Caco-2 (cell line): Measurements from ENCODE around the gene AGBL3. TPM values are rescaled to one million over a fixed set of nuclear protein-coding genes. Genes with fewer than 3 reads are reported as not detected.

Experiments
- BruUV-seq: library from RNA; stranded (reverse); fragments of 400-500 nt; replicated peaks from 2 replicates; lab custom pipeline; 2021; lab: Mats Ljungman, UMichigan
- CTCF ChIA-PET: fragments of 300-600 bp; sonication (Branson Sonifier 250); formaldehyde crosslinking; loops from one replicate; lab custom pipeline; 2022; ENCODE audit warnings: antibody characterized with exemption; lab: Charles Lee
- POLR2A ChIA-PET: fragments of 300-600 bp; sonication (Branson Sonifier 250); formaldehyde crosslinking; loops from one replicate; lab custom pipeline; 2022; ENCODE audit warnings: antibody characterized with exemption; lab: Charles Lee
- DNase-seq, 2 experiments: peaks; one replicate each; pipeline versions ENCODE4 v3.0.0 to v3.0.0-alpha.2; 2020 to 2022
- H3K27me3 ChIP-seq: replicated peaks from 2 replicates; pipeline ENCODE4 v1.6.0; 2011; ENCODE audit warnings: low read length; ENCODE audit not compliant: control insufficient read depth, insufficient read depth
- H3K36me3 ChIP-seq: 2 replicates; pipeline ENCODE4 v1.5.1; 2011; ENCODE audit warnings: low read length; ENCODE audit not compliant: control insufficient read depth, insufficient read depth
- H3K4me1 ChIP-seq: fragments of 250-450 bp; sonication (Bioruptor Pico); 2 replicates; pipeline ENCODE4 v1.5.1; 2020; ENCODE audit warnings: mild to moderate bottlenecking
- H3K4me3 ChIP-seq: 2 replicates; pipeline ENCODE4 v1.5.1; 2011; ENCODE audit warnings: low read depth, mild to moderate bottlenecking, control low read depth, low read length
- H3K9me3 ChIP-seq: fragments of 250-450 bp; sonication (Bioruptor Pico); 2 replicates; pipeline ENCODE4 v1.5.1; 2020; ENCODE audit warnings: mild to moderate bottlenecking, moderate library complexity
- H3K27ac Mint-ChIP-seq: one replicate; pipeline ENCODE4 v1.8.0; 2022; ENCODE audit warnings: mixed read lengths; ENCODE audit not compliant: unreplicated experiment
- H3K27me3 Mint-ChIP-seq: one replicate; pipeline ENCODE4 v1.8.0; 2022; ENCODE audit warnings: mixed read lengths; ENCODE audit not compliant: insufficient read depth, unreplicated experiment
- H3K36me3 Mint-ChIP-seq: one replicate; pipeline ENCODE4 v1.8.0; 2022; ENCODE audit warnings: mild to moderate bottlenecking, mixed read lengths; ENCODE audit not compliant: insufficient read depth, unreplicated experiment
- H3K4me1 Mint-ChIP-seq: one replicate; pipeline ENCODE4 v1.8.0; 2022; ENCODE audit warnings: low read depth, mixed read lengths; ENCODE audit not compliant: unreplicated experiment
- H3K4me3 Mint-ChIP-seq: one replicate; pipeline ENCODE4 v1.8.0; 2022; ENCODE audit warnings: mild to moderate bottlenecking, moderate library complexity, mixed read lengths; ENCODE audit not compliant: unreplicated experiment
- H3K9me3 Mint-ChIP-seq: one replicate; pipeline ENCODE4 v1.8.0; 2022; ENCODE audit warnings: mixed read lengths; ENCODE audit not compliant: unreplicated experiment
- intact Hi-C: fragments of 100-400 bp; cut with micrococcal nuclease; formaldehyde crosslinking; loops from one replicate; pipeline ENCODE4 v1.10.0; 2022; ENCODE audit not compliant: unreplicated experiment
- total RNA-seq: library from RNA; stranded (reverse); gene quantifications from 2 replicates; pipeline ENCODE4 v1.2.3, GENCODE V29; 2022
- TF ChIP-seq, protein P1 (sequence below), 2 experiments: fragments of 200-600 bp in 1 of 2; IDR thresholded peaks; 1 replicate in 1 of 2; 2 replicates in 1 of 2; pipeline versions ENCODE4 v1.5.1 to v1.8.0; 2011 to 2022; ENCODE audit warnings: antibody characterized with exemption in 1 of 2, control low read depth in 1 of 2, inconsistent platforms in 1 of 2, low read depth in 1 of 2, low read length in 1 of 2, mild to moderate bottlenecking in 1 of 2, moderate library complexity in 1 of 2; ENCODE audit not compliant: insufficient read depth in 1 of 2, severe bottlenecking in 1 of 2, unreplicated experiment in 1 of 2

The AGBL3 gene
- total RNA-seq, 1 experiment from 2014 or later = 6.1 TPM

DNA sequence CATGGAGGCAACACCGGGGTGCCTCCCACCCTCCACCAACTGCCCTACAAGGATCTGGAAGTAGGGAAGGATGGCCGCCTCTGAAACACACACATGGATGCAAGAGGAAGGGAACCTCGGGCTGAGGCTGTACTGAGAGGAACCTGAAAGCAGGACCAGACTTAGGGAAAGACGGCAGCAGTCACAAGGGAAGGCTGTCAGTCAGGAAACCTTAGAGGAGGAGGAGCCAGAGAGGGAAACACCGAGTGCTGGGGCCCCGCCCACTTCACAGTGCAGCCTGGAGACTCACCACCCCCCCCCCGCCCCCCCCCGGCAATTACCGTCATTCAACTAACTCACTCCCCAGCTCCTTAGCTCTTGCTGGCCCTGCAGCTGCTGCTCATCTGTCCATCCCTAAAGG is 181.7 kb downstream of the AGBL3 start:
- Histone ChIP-seq H3K9me3 (no peaks in the 10 kb centered on the region), H3K4me3 (no peak overlapping the region), H3K27me3 (no peaks in the 10 kb centered on the region), H3K36me3 (peaks cover 5% of the 10 kb centered on the region), H3K4me1 (peaks cover 12% of the 10 kb centered on the region; the same call in 1 of the 2 replicates)
- Mint-ChIP-seq H3K27ac (peak overlapping the region; percentile 94), H3K9me3 (peaks cover 11% of the 10 kb centered on the region), H3K4me1 (peaks cover 24% of the 10 kb centered on the region), H3K4me3 (no peak overlapping the region), H3K27me3 (no peaks in the 10 kb centered on the region), H3K36me3 (peaks cover 78% of the 10 kb centered on the region)
- POLR2A ChIA-PET = no interaction called here
- CTCF ChIA-PET = no interaction called here
- DNase-seq = no peak
- intact Hi-C loops = no loop called here
- no TSS peak for BruUV-seq
- TF ChIP-seq, protein P1, sequence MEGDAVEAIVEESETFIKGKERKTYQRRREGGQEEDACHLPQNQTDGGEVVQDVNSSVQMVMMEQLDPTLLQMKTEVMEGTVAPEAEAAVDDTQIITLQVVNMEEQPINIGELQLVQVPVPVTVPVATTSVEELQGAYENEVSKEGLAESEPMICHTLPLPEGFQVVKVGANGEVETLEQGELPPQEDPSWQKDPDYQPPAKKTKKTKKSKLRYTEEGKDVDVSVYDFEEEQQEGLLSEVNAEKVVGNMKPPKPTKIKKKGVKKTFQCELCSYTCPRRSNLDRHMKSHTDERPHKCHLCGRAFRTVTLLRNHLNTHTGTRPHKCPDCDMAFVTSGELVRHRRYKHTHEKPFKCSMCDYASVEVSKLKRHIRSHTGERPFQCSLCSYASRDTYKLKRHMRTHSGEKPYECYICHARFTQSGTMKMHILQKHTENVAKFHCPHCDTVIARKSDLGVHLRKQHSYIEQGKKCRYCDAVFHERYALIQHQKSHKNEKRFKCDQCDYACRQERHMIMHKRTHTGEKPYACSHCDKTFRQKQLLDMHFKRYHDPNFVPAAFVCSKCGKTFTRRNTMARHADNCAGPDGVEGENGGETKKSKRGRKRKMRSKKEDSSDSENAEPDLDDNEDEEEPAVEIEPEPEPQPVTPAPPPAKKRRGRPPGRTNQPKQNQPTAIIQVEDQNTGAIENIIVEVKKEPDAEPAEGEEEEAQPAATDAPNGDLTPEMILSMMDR (IDR thresholded peaks at IDR 0.05; ENCODE audit: insufficient read depth in 1 of 2, low read depth in 1 of 2, low read length in 1 of 2, severe bottlenecking in 1 of 2, unreplicated experiment in 1 of 2) = no peak

DNA sequence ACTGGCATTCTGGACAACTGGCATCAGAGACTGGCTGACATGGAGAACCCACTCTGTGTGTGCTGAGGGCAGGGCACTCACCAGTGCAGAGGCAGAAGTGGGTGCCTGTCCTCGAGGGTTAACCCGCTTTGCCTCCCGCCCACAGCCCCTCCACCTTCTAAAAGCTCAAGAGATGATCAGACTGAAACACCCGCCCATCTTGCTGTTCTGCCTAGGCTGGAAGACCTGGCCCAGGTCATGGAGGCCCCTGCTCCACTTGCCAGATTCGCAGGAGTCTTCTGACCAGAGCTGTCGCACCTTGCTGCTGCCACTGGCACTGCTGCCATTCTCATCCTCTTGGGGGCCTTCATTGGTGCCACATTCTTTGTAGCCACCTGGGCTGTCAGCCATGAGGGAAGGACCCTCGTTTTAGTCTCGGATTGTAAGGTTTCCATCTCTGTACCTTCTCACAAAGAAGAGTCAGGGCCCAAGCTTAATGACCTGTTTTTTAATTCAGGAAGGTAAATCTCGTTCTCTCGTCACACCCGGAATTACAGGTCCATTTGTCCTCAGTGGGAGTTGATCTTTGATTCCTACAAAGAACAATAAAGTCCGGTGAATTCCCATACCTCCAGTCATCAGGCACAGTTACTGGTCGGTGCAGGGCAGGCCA is 182.3 kb downstream of the AGBL3 start:
- Histone ChIP-seq H3K4me1 (peaks cover 12% of the 10 kb centered on the region; the same call in 1 of the 2 replicates), H3K36me3 (peaks cover 5% of the 10 kb centered on the region), H3K27me3 (no peaks in the 10 kb centered on the region), H3K9me3 (no peaks in the 10 kb centered on the region), H3K4me3 (no peak overlapping the region)
- TF ChIP-seq, protein P1 (IDR thresholded peaks at IDR 0.05; ENCODE audit: insufficient read depth in 1 of 2, low read depth in 1 of 2, low read length in 1 of 2, severe bottlenecking in 1 of 2, unreplicated experiment in 1 of 2) = no peak
- POLR2A ChIA-PET = no interaction called here
- no TSS peak for BruUV-seq
- Mint-ChIP-seq H3K4me1 (peaks cover 24% of the 10 kb centered on the region), H3K27me3 (no peaks in the 10 kb centered on the region), H3K9me3 (peaks cover 11% of the 10 kb centered on the region), H3K36me3 (peaks cover 76% of the 10 kb centered on the region), H3K27ac (peak overlapping the region; percentile 94), H3K4me3 (peak overlapping the region; percentile 85)
- no peak for DNase-seq
- CTCF ChIA-PET = no interaction called here
- intact Hi-C loops = no loop called here

DNA sequence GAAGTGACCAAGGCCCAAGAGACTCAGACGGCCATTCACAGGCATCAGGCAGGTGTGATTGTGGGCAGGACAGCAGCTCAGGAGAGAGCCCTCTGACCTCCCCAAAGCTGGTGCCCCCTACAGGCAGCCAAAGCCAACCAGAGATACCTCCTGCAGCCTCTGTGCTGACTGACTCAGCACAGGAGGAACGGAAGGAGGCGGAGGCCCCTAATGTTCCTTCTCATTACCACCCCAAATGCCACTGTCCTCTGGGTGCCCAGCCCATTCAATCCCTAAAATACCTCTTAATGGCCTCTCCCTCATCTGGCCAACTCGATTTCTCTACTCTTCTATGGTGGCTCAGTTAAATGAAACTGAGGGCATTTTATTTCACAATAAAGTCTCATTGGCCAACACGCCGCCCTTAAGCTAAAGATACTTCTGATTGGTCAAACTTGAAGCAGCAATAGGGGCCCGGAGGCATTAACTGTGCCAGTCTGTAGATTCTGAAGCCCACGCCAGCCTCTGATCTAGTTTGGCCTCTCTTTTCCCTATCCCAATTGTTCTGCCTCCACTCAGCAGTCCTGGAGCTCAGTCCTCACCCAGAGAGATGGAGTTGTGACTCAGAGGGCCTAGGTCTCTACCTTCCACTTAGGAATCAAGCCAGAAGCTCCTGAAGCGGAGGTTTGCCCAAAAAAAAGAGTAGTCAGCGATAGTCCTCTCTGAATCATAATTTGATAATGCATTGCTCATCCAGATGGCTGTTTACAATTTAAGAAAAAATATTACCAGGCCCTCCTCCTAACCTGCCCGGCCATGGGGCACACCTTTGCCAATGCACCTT is 183.0 kb downstream of the AGBL3 start:
- Mint-ChIP-seq H3K4me1 (peaks cover 24% of the 10 kb centered on the region), H3K4me3 (peak overlapping the region; percentile 85), H3K27ac (peak overlapping the region; percentile 94), H3K27me3 (no peaks in the 10 kb centered on the region), H3K9me3 (peaks cover 11% of the 10 kb centered on the region), H3K36me3 (peaks cover 69% of the 10 kb centered on the region)
- H3K36me3 ChIP-seq = peaks cover 5% of the 10 kb centered on the region
- peak; percentile 60 to 67 for DNase-seq
- peak overlapping the region; percentile 98 for H3K4me3 ChIP-seq
- BruUV-seq = TSS peak; percentile 62
- ChIA-PET CTCF (interaction anchor here (0.6 to 2.2 kb wide), 2 partner anchors 183 to 220 kb away, joined by 3 to 8 read pairs; partner anchors contain the start of gene AGBL3), POLR2A (no interaction called here)
- H3K27me3 ChIP-seq = no peaks in the 10 kb centered on the region
- H3K9me3 ChIP-seq = no peaks in the 10 kb centered on the region
- TF ChIP-seq, protein P1 (IDR thresholded peaks at IDR 0.05; ENCODE audit: insufficient read depth in 1 of 2, low read depth in 1 of 2, low read length in 1 of 2, severe bottlenecking in 1 of 2, unreplicated experiment in 1 of 2) = peak; percentile 40 to 46
- intact Hi-C loops = no loop called here
- H3K4me1 ChIP-seq = peaks cover 12% of the 10 kb centered on the region; the same call in 1 of the 2 replicates
